ENCODE measurements around the gene RFX6.

RFX6 gene

GRCh38 chr6:116932496-116932895, 55.5 kb downstream of the RFX6 start:
- H3K79me1 ChIP-seq (ENCODE audit: low read length): no peaks in the 10 kb centered on the region
- no peak overlapping the region for H3K9ac ChIP-seq (ENCODE audit: low read length)
- no peaks in the 10 kb centered on the region for H3K4me1 ChIP-seq (ENCODE audit: control insufficient read depth, low read depth, low read length)
- no peak overlapping the region for H3K23ac ChIP-seq (ENCODE audit: low read length)
- no peak overlapping the region for H3K4me3 ChIP-seq (ENCODE audit: low read length)
- no peak overlapping the region for H3K27ac ChIP-seq (ENCODE audit: low read depth, low read length)
- no CpG with 5 or more reads among the region's 1 CpG for WGBS (ENCODE audit: extremely low coverage, insufficient coverage, low lambda C conversion rate)
- H3K27me3 ChIP-seq (ENCODE audit: insufficient read depth, low read length, poor library complexity): no peaks in the 10 kb centered on the region
- H3K4ac ChIP-seq (ENCODE audit: low read depth, low read length): no peak overlapping the region
- no peak overlapping the region for H3K18ac ChIP-seq (ENCODE audit: low read length)
- no peak for DNase-seq
- no peak overlapping the region for H2BK15ac ChIP-seq (replicated peaks; ENCODE audit: low read depth)
- no peak overlapping the region for H4K8ac ChIP-seq (ENCODE audit: low read depth, low read length)
- H4K5ac ChIP-seq (ENCODE audit: low read length): no peak overlapping the region
- no peak overlapping the region for H3K4me2 ChIP-seq (ENCODE audit: low read length)
- H2BK5ac ChIP-seq (ENCODE audit: low read length): no peak overlapping the region
- H3K56ac ChIP-seq (ENCODE audit: low read length): no peak overlapping the region
- no peaks in the 10 kb centered on the region for H3K79me2 ChIP-seq (ENCODE audit: control insufficient read depth, insufficient read depth, low read length)
- no peak overlapping the region for H2BK120ac ChIP-seq (ENCODE audit: low read depth, low read length)
- no peaks in the 10 kb centered on the region for H3K36me3 ChIP-seq (ENCODE audit: control insufficient read depth, insufficient read depth, low read length)
- no peak overlapping the region for H2AK5ac ChIP-seq (ENCODE audit: low read length)

GRCh38 chr6:116933485-116933884, 56.4 kb downstream of the RFX6 start:
- no peak overlapping the region for H3K27ac ChIP-seq (ENCODE audit: low read depth, low read length)
- H3K27me3 ChIP-seq (ENCODE audit: insufficient read depth, low read length, poor library complexity): no peaks in the 10 kb centered on the region
- no peaks in the 10 kb centered on the region for H3K4me1 ChIP-seq (ENCODE audit: control insufficient read depth, low read depth, low read length)
- H2BK120ac ChIP-seq (ENCODE audit: low read depth, low read length): no peak overlapping the region
- peak; percentile 47 for DNase-seq
- no peak overlapping the region for H2BK5ac ChIP-seq (ENCODE audit: low read length)
- H2BK15ac ChIP-seq (replicated peaks; ENCODE audit: low read depth): no peak overlapping the region
- no peak overlapping the region for H3K23ac ChIP-seq (ENCODE audit: low read length)
- H3K4me2 ChIP-seq (ENCODE audit: low read length): no peak overlapping the region
- no peaks in the 10 kb centered on the region for H3K79me2 ChIP-seq (ENCODE audit: control insufficient read depth, insufficient read depth, low read length)
- no peak overlapping the region for H3K9ac ChIP-seq (ENCODE audit: low read length)
- H3K36me3 ChIP-seq (ENCODE audit: control insufficient read depth, insufficient read depth, low read length): no peaks in the 10 kb centered on the region
- WGBS (ENCODE audit: extremely low coverage, insufficient coverage, low lambda C conversion rate): no CpG with 5 or more reads among the region's 2 CpGs
- no peak overlapping the region for H3K56ac ChIP-seq (ENCODE audit: low read length)
- no peak overlapping the region for H2AK5ac ChIP-seq (ENCODE audit: low read length)
- H3K79me1 ChIP-seq (ENCODE audit: low read length): no peaks in the 10 kb centered on the region
- no peak overlapping the region for H3K18ac ChIP-seq (ENCODE audit: low read length)
- no peak overlapping the region for H4K8ac ChIP-seq (ENCODE audit: low read depth, low read length)
- H3K4ac ChIP-seq (ENCODE audit: low read depth, low read length): no peak overlapping the region
- no peak overlapping the region for H4K5ac ChIP-seq (ENCODE audit: low read length)
- H3K4me3 ChIP-seq (ENCODE audit: low read length): no peak overlapping the region

GRCh38 chr6:116938305-116938704, 61.3 kb downstream of the RFX6 start:
- no peak overlapping the region for H2BK5ac ChIP-seq (ENCODE audit: low read length)
- no peak overlapping the region for H4K8ac ChIP-seq (ENCODE audit: low read depth, low read length)
- no peaks in the 10 kb centered on the region for H3K4me1 ChIP-seq (ENCODE audit: control insufficient read depth, low read depth, low read length)
- no peaks in the 10 kb centered on the region for H3K79me1 ChIP-seq (ENCODE audit: low read length)
- DNase-seq: no peak
- no peak overlapping the region for H2BK120ac ChIP-seq (ENCODE audit: low read depth, low read length)
- H2BK15ac ChIP-seq (replicated peaks; ENCODE audit: low read depth): no peak overlapping the region
- H3K4ac ChIP-seq (ENCODE audit: low read depth, low read length): no peak overlapping the region
- no peaks in the 10 kb centered on the region for H3K36me3 ChIP-seq (ENCODE audit: control insufficient read depth, insufficient read depth, low read length)
- no peak overlapping the region for H3K4me3 ChIP-seq (ENCODE audit: low read length)
- H3K27me3 ChIP-seq (ENCODE audit: insufficient read depth, low read length, poor library complexity): no peaks in the 10 kb centered on the region
- no peaks in the 10 kb centered on the region for H3K79me2 ChIP-seq (ENCODE audit: control insufficient read depth, insufficient read depth, low read length)
- WGBS (ENCODE audit: extremely low coverage, insufficient coverage, low lambda C conversion rate): 100% methylated on average over 1 of the region's 8 CpGs
- H3K4me2 ChIP-seq (ENCODE audit: low read length): no peak overlapping the region
- H3K23ac ChIP-seq (ENCODE audit: low read length): no peak overlapping the region
- no peak overlapping the region for H4K5ac ChIP-seq (ENCODE audit: low read length)
- no peak overlapping the region for H3K56ac ChIP-seq (ENCODE audit: low read length)
- no peak overlapping the region for H3K27ac ChIP-seq (ENCODE audit: low read depth, low read length)
- H3K9ac ChIP-seq (ENCODE audit: low read length): no peak overlapping the region
- H2AK5ac ChIP-seq (ENCODE audit: low read length): no peak overlapping the region
- no peak overlapping the region for H3K18ac ChIP-seq (ENCODE audit: low read length)

- Histone ChIP-seq H3K18ac (ENCODE audit: low read length) (no peak overlapping the region), H3K23ac (ENCODE audit: low read length) (no peak overlapping the region), H3K79me2 (ENCODE audit: control insufficient read depth, insufficient read depth, low read length) (no peaks in the 10 kb centered on the region), H3K4me1 (ENCODE audit: control insufficient read depth, low read depth, low read length) (no peaks in the 10 kb centered on the region), H3K4ac (ENCODE audit: low read depth, low read length) (no peak overlapping the region), H3K4me3 (ENCODE audit: low read length) (no peak overlapping the region), H3K79me1 (ENCODE audit: low read length) (no peaks in the 10 kb centered on the region), H4K5ac (ENCODE audit: low read length) (no peak overlapping the region), H2BK5ac (ENCODE audit: low read length) (no peak overlapping the region), H3K4me2 (ENCODE audit: low read length) (no peak overlapping the region), H3K27me3 (ENCODE audit: insufficient read depth, low read length, poor library complexity) (no peaks in the 10 kb centered on the region), H3K36me3 (ENCODE audit: control insufficient read depth, insufficient read depth, low read length) (no peaks in the 10 kb centered on the region), H4K8ac (ENCODE audit: low read depth, low read length) (no peak overlapping the region), H3K56ac (ENCODE audit: low read length) (no peak overlapping the region), H2BK15ac (replicated peaks; ENCODE audit: low read depth) (no peak overlapping the region), H3K27ac (ENCODE audit: low read depth, low read length) (no peak overlapping the region), H2BK120ac (ENCODE audit: low read depth, low read length) (no peak overlapping the region), H2AK5ac (ENCODE audit: low read length) (no peak overlapping the region), H3K9ac (ENCODE audit: low read length) (no peak overlapping the region)
- WGBS (ENCODE audit: extremely low coverage, insufficient coverage, low lambda C conversion rate): no CpG with 5 or more reads among the region's 4 CpGs
- DNase-seq: peak; percentile 26
Observed at GRCh38 chr6:116941727-116942126, 64.7 kb downstream of the RFX6 start.

- Histone ChIP-seq H3K4me2 (ENCODE audit: low read length) (no peak overlapping the region), H4K8ac (ENCODE audit: low read depth, low read length) (no peak overlapping the region), H2BK15ac (replicated peaks; ENCODE audit: low read depth) (no peak overlapping the region), H2BK5ac (ENCODE audit: low read length) (no peak overlapping the region), H3K56ac (ENCODE audit: low read length) (no peak overlapping the region), H3K79me1 (ENCODE audit: low read length) (no peaks in the 10 kb centered on the region), H3K4ac (ENCODE audit: low read depth, low read length) (no peak overlapping the region), H2AK5ac (ENCODE audit: low read length) (no peak overlapping the region), H3K4me1 (ENCODE audit: control insufficient read depth, low read depth, low read length) (no peaks in the 10 kb centered on the region), H3K27me3 (ENCODE audit: insufficient read depth, low read length, poor library complexity) (no peaks in the 10 kb centered on the region), H3K9ac (ENCODE audit: low read length) (no peak overlapping the region), H3K79me2 (ENCODE audit: control insufficient read depth, insufficient read depth, low read length) (no peaks in the 10 kb centered on the region), H3K4me3 (ENCODE audit: low read length) (no peak overlapping the region), H3K23ac (ENCODE audit: low read length) (no peak overlapping the region), H4K5ac (ENCODE audit: low read length) (no peak overlapping the region), H3K27ac (ENCODE audit: low read depth, low read length) (no peak overlapping the region), H3K18ac (ENCODE audit: low read length) (no peak overlapping the region), H2BK120ac (ENCODE audit: low read depth, low read length) (no peak overlapping the region), H3K36me3 (ENCODE audit: control insufficient read depth, insufficient read depth, low read length) (no peaks in the 10 kb centered on the region)
- no CpG with 5 or more reads among the region's 5 CpGs for WGBS (ENCODE audit: extremely low coverage, insufficient coverage, low lambda C conversion rate)
- DNase-seq: no peak
Observed at GRCh38 chr6:116945809-116946208, 68.8 kb downstream of the RFX6 start.

- H2BK5ac ChIP-seq (ENCODE audit: low read length): no peak overlapping the region
Observed at GRCh38 chr6:116948533-116949304, 71.7 kb downstream of the RFX6 start.

More at GRCh38 chr6:116948533-116949304, 71.7 kb downstream of the RFX6 start:
- Histone ChIP-seq H3K27ac (ENCODE audit: low read depth, low read length) (no peak overlapping the region), H3K4me3 (ENCODE audit: low read length) (no peak overlapping the region), H3K36me3 (ENCODE audit: control insufficient read depth, insufficient read depth, low read length) (no peaks in the 10 kb centered on the region), H3K79me2 (ENCODE audit: control insufficient read depth, insufficient read depth, low read length) (no peaks in the 10 kb centered on the region), H3K18ac (ENCODE audit: low read length) (no peak overlapping the region), H2BK15ac (replicated peaks; ENCODE audit: low read depth) (no peak overlapping the region), H3K56ac (ENCODE audit: low read length) (no peak overlapping the region), H4K5ac (ENCODE audit: low read length) (no peak overlapping the region), H3K9ac (ENCODE audit: low read length) (no peak overlapping the region), H2BK120ac (ENCODE audit: low read depth, low read length) (no peak overlapping the region), H3K79me1 (ENCODE audit: low read length) (no peaks in the 10 kb centered on the region), H2AK5ac (ENCODE audit: low read length) (no peak overlapping the region), H3K27me3 (ENCODE audit: insufficient read depth, low read length, poor library complexity) (no peaks in the 10 kb centered on the region), H3K4ac (ENCODE audit: low read depth, low read length) (no peak overlapping the region), H4K8ac (ENCODE audit: low read depth, low read length) (no peak overlapping the region), H3K4me2 (ENCODE audit: low read length) (no peak overlapping the region), H3K23ac (ENCODE audit: low read length) (no peak overlapping the region), H3K4me1 (ENCODE audit: control insufficient read depth, low read depth, low read length) (no peaks in the 10 kb centered on the region)
- DNase-seq: no peak
- WGBS (ENCODE audit: extremely low coverage, insufficient coverage, low lambda C conversion rate): no CpG with 5 or more reads among the region's 1 CpG

Measured in mesendoderm (in vitro differentiated cells).